HepG2 (cell line): ENCODE measurements around the gene ZNF678. TPM values are rescaled to one million over a fixed set of nuclear protein-coding genes. Genes with fewer than 3 reads are reported as not detected.

Experiments
- ATAC-seq: fragments of 200-7000 bp; cut with Tn5 transposase; 3 replicates; pipeline ENCODE4 v1.9.1; 2020; ENCODE audit warnings: mild to moderate bottlenecking, moderate library complexity
- BruUV-seq: library from RNA; stranded (reverse); fragments of 400-500 nt; replicated peaks from 2 replicates; lab custom pipeline; 2021; lab: Mats Ljungman, UMichigan
- CTCF ChIA-PET: fragments of 300-600 bp; formaldehyde crosslinking; extraction: SDS; loops from one replicate; lab custom pipeline; 2021; ENCODE audit warnings: low total read pairs, inconsistent platforms, low intra/inter-chr PET ratio; lab: Yijun Ruan, JAX
- POLR2A ChIA-PET: fragments of 350-600 bp; sonication (Branson Sonifier 250); formaldehyde crosslinking; loops from one replicate; lab custom pipeline; 2020; ENCODE audit warnings: antibody characterized with exemption, inconsistent platforms; lab: Yijun Ruan, JAX
- DNase-seq: peaks from one replicate; pipeline ENCODE4 v3.0.0-alpha.2; 2015; ENCODE audit warnings: low spot score
- FAIRE-seq: peaks from 3 replicates; lab custom pipeline; 2011; peaks lifted over from hg19 to GRCh38; lab: Jason Lieb, UNC
- H2AFZ ChIP-seq: one replicate; pipeline ENCODE4 v1.6.1; 2011; ENCODE audit warnings: low read length, inconsistent platforms
- H3K27ac ChIP-seq: fragments of 300-600 bp; 3 replicates; pipeline ENCODE4 v1.8.0; 2011; ENCODE audit warnings: mixed run types, mild to moderate bottlenecking, mixed read lengths, low read length, inconsistent platforms; ENCODE audit not compliant: insufficient read depth; ENCODE audit errors: extremely low read length
- H3K27me3 ChIP-seq, 2 experiments: fragments of 200-600 bp in 1 of 2; 2 replicates in 1 of 2; 3 replicates in 1 of 2; pipeline versions ENCODE4 v1.6.0 to v1.8.0; 2011; ENCODE audit warnings: low read length in 2 of 2, mild to moderate bottlenecking in 2 of 2, moderate library complexity in 2 of 2, inconsistent platforms in 1 of 2; ENCODE audit not compliant: insufficient read depth in 2 of 2, control insufficient read depth in 1 of 2
- H3K36me3 ChIP-seq, 2 experiments: fragments of 200-600 bp in 1 of 2; replicated peaks in 1 of 2; 2 replicates in 1 of 2; 3 replicates in 1 of 2; pipeline versions ENCODE4 v1.5.1 to v1.8.0; 2011; ENCODE audit warnings: low read length in 2 of 2, inconsistent platforms in 1 of 2; ENCODE audit not compliant: insufficient read depth in 2 of 2, control insufficient read depth in 1 of 2
- H3K4me1 ChIP-seq: 2 replicates; pipeline ENCODE4 v1.5.1; 2012; ENCODE audit warnings: low read length, inconsistent platforms; ENCODE audit not compliant: insufficient read depth
- H3K4me2 ChIP-seq: 2 replicates; pipeline ENCODE4 v1.6.0; 2011; ENCODE audit warnings: low read depth, low read length, inconsistent platforms
- H3K4me3 ChIP-seq, 3 experiments: fragments of 200-600 bp in 1 of 3; sonication (generic), shearing (Covaris generic) in 1 of 3; replicated peaks in 1 of 3; 2 replicates each; pipeline ENCODE4 v1.5.1; 2011 to 2016; ENCODE audit warnings: low read length in 3 of 3, inconsistent platforms in 2 of 3, low read depth in 2 of 3, mild to moderate bottlenecking in 2 of 3, control low read depth in 1 of 3, mixed read lengths in 1 of 3; ENCODE audit not compliant: insufficient read depth in 1 of 3
- H3K79me2 ChIP-seq: one replicate; pipeline ENCODE4 v1.6.1; 2011; ENCODE audit warnings: low read length, inconsistent platforms; ENCODE audit not compliant: insufficient read depth
- H3K9ac ChIP-seq: 2 replicates; pipeline ENCODE4 v1.6.0; 2011; ENCODE audit warnings: mild to moderate bottlenecking, low read depth, low read length, inconsistent platforms; ENCODE audit not compliant: insufficient read depth
- H3K9me3 ChIP-seq: 2 replicates; pipeline ENCODE4 v1.5.1; 2012; ENCODE audit warnings: mild to moderate bottlenecking, low read length
- H4K20me1 ChIP-seq: 2 replicates; pipeline ENCODE4 v1.6.0; 2011; ENCODE audit warnings: inconsistent platforms, mild to moderate bottlenecking, low read length, moderate library complexity; ENCODE audit not compliant: insufficient read depth
- CBX5 ChIP-seq: sonication (generic); formaldehyde crosslinking; IDR thresholded peaks from 2 replicates; pipeline ENCODE4 v1.4.0; 2020; ENCODE audit warnings: missing genetic modification reagents, borderline replicate concordance
- FOXK1 ChIP-seq: sonication (generic); formaldehyde crosslinking; IDR thresholded peaks from 2 replicates; pipeline ENCODE4 v1.4.0; 2020; ENCODE audit warnings: low read depth, missing genetic modification reagents, borderline replicate concordance
- IRX3 ChIP-seq: sonication (generic); formaldehyde crosslinking; IDR thresholded peaks from 2 replicates; pipeline ENCODE4 v1.8.1; 2023; ENCODE audit warnings: mild to moderate bottlenecking, low read depth, missing genetic modification reagents, borderline replicate concordance
- MZF1 ChIP-seq: sonication (generic); formaldehyde crosslinking; IDR thresholded peaks from 2 replicates; pipeline ENCODE4 v1.8.1; 2023; ENCODE audit warnings: mild to moderate bottlenecking, missing genetic modification reagents, borderline replicate concordance
- NRL ChIP-seq: sonication (generic); formaldehyde crosslinking; IDR thresholded peaks from 2 replicates; pipeline ENCODE4 v1.5.0; 2020; ENCODE audit warnings: missing genetic modification reagents, mild to moderate bottlenecking, moderate library complexity, borderline replicate concordance
- PHB2 ChIP-seq: fragments of 450-650 bp; IDR thresholded peaks from 2 replicates; pipeline ENCODE4 v1.6.1; 2018; ENCODE audit not compliant: partially characterized antibody
- PHF21A ChIP-seq: sonication (generic); formaldehyde crosslinking; IDR thresholded peaks from 2 replicates; pipeline ENCODE4 v1.5.0; 2020; ENCODE audit warnings: mild to moderate bottlenecking, missing genetic modification reagents
- SNRNP70 ChIP-seq: fragments of 200-400 bp; formaldehyde crosslinking; IDR thresholded peaks from 2 replicates; pipeline ENCODE4 v1.6.1; 2017; ENCODE audit warnings: mild to moderate bottlenecking, low read depth, low read length, moderate library complexity
- SSRP1 ChIP-seq: IDR thresholded peaks from 2 replicates; pipeline ENCODE4 v1.6.1; 2016; ENCODE audit warnings: control low read depth
- TBX2 ChIP-seq: sonication (generic); formaldehyde crosslinking; IDR thresholded peaks from 2 replicates; pipeline ENCODE4 v1.5.0; 2020; ENCODE audit warnings: missing genetic modification reagents, mild to moderate bottlenecking, borderline replicate concordance
- ZNF235 ChIP-seq: sonication (generic); formaldehyde crosslinking; IDR thresholded peaks from 2 replicates; pipeline ENCODE4 v1.8.1; 2023; ENCODE audit warnings: mild to moderate bottlenecking, missing genetic modification reagents, borderline replicate concordance
- ZNF33B ChIP-seq: sonication (generic); formaldehyde crosslinking; IDR thresholded peaks from 2 replicates; pipeline ENCODE4 v1.5.1; 2020; ENCODE audit warnings: mild to moderate bottlenecking, missing genetic modification reagents
- WGBS: methylation state at CpG from one replicate; pipeline ENCODE4 v1.1.6; 2017; ENCODE audit warnings: low lambda C conversion rate; 5-methylcytosine and 5-hydroxymethylcytosine counted together
- in situ Hi-C: cut with HindIII; loops from 2 replicates; pipeline ENCODE4 v1.10.0; 2017; ENCODE audit warnings: low pct_unique_long_range_greater_than_20kb; ENCODE audit not compliant: extremely low pct_ligation_motif_present
- intact Hi-C: fragments of 100-400 bp; cut with micrococcal nuclease; formaldehyde crosslinking; loops from one replicate; pipeline ENCODE4 v1.10.0; 2022; ENCODE audit not compliant: unreplicated experiment
- polyA plus RNA-seq, 8 experiments: library from polyadenylated mRNA; depleted of rRNA in 3 of 8; stranded (reverse) in 7 of 8; unstranded in 1 of 8; fragments of >200 nt; fragmentation: Illumina TruSeq in 4 of 8; extraction: Trizol in 4 of 8; gene quantifications; 2 replicates each; pipeline versions ENCODE4 v1.2.1 to v1.2.3, GENCODE V29; 2011 to 2016; ENCODE audit warnings: low read depth in 4 of 8, missing spikeins in 1 of 8, mixed read lengths in 1 of 8; ENCODE audit not compliant: insufficient read depth in 1 of 8
- total RNA-seq, 5 experiments: library from RNA; depleted of rRNA; stranded (reverse); fragments of >200 nt; fragmentation: Illumina TruSeq; extraction: Trizol; gene quantifications; 2 replicates each; pipeline ENCODE4 v1.2.3, GENCODE V29; 2016; ENCODE audit warnings: low read depth in 1 of 5
- TF ChIP-seq, protein P1 (sequence below): sonication (generic); formaldehyde crosslinking; IDR thresholded peaks from 2 replicates; pipeline ENCODE4 v1.8.1; 2023; ENCODE audit warnings: missing genetic modification reagents, inconsistent platforms, borderline replicate concordance
- TF ChIP-seq, protein P2 (sequence below): sonication (generic); formaldehyde crosslinking; IDR thresholded peaks from 2 replicates; pipeline ENCODE4 v1.5.0; 2020; ENCODE audit warnings: missing genetic modification reagents
- TF ChIP-seq, protein P3 (sequence below): sonication (generic); formaldehyde crosslinking; IDR thresholded peaks from 2 replicates; pipeline ENCODE4 v1.4.0; 2020; ENCODE audit warnings: missing genetic modification reagents

Gene ZNF678
- total and polyA plus RNA-seq, 2 of the 13 experiments (the other 11 are each of a cell fraction or from before 2014, with no cell fraction given), result 2.0 to 7.6 TPM

DNA sequence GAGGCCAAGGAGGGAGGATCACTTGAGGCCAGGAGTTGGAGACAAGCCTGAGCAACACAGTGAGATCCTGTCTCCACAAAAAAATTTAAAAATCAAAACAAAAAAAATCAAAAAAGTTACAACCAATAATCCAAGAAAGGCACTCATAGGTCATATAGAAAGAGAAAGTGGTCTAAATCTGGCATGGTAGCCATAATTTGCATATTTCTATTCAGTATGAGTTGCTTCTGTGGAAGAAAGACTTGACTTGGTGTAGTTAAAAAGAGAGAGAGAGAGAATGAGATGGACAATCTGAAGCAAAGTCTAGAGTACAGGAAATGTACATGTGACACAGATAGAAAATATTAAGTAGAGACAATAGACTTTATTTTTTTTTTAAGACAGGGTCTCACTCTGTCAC is 149.3 kb downstream of the ZNF678 start:
- Histone ChIP-seq H2AFZ (no peak overlapping the region), H3K4me1 (no peaks in the 10 kb centered on the region), H3K9ac (no peak overlapping the region), H3K4me3 (no peak overlapping the region), H4K20me1 (no peaks in the 10 kb centered on the region), H3K4me2 (no peak overlapping the region), H3K36me3 (no peaks in the 10 kb centered on the region), H3K27me3 (no peaks in the 10 kb centered on the region), H3K79me2 (no peaks in the 10 kb centered on the region), H3K27ac (no peak overlapping the region), H3K9me3 (no peaks in the 10 kb centered on the region)
- in situ Hi-C loops, result no loop called here
- FAIRE-seq, result no peak
- CTCF ChIA-PET, result no interaction called here
- no peak for ATAC-seq
- no peak for TF ChIP-seq MZF1 (CRISPR knock-in tag)
- no peak for TF ChIP-seq ZNF235 (CRISPR knock-in tag)
- DNase-seq, result no peak
- intact Hi-C loops, result no loop called here
- POLR2A ChIA-PET, result no interaction called here
- no TSS peak for BruUV-seq

DNA sequence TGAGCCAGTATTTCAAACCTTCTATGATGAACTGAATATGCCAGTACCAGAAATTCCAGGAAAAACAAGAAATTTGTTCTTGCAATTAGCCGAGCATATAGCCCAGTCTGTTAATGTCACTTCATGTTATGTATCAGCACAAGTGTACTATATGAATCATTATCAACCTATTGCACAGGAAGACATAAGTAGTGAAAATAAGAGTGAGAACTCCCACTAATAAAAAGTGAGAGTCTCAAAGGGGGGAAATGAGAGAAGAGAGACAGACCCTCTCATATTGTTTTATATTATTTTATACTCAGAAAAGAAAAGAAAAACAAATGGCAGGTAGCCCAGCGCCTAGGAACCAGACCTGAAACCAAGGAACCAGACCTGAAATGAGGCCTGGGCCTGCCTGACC is 155.6 kb downstream of the ZNF678 start:
- Histone ChIP-seq H3K4me3 (no peak overlapping the region), H3K9ac (no peak overlapping the region), H3K4me1 (no peaks in the 10 kb centered on the region), H3K27me3 (no peaks in the 10 kb centered on the region; a peak in 1 of 5 replicates), H2AFZ (no peak overlapping the region), H3K9me3 (peaks cover 19% of the 10 kb centered on the region), H3K79me2 (no peaks in the 10 kb centered on the region), H3K36me3 (no peaks in the 10 kb centered on the region), H4K20me1 (no peaks in the 10 kb centered on the region), H3K4me2 (no peak overlapping the region), H3K27ac (no peak overlapping the region)
- WGBS, result 8% methylated on average over 2 of the region's 2 CpGs
- POLR2A ChIA-PET, result no interaction called here
- ATAC-seq (no peak), FAIRE-seq (no peak), DNase-seq (no peak)
- CTCF ChIA-PET, result no interaction called here
- intact Hi-C loops (no loop called here), in situ Hi-C loops (no loop called here)
- no TSS peak for BruUV-seq
- no peak for TF ChIP-seq SNRNP70
- TF ChIP-seq, protein P1, sequence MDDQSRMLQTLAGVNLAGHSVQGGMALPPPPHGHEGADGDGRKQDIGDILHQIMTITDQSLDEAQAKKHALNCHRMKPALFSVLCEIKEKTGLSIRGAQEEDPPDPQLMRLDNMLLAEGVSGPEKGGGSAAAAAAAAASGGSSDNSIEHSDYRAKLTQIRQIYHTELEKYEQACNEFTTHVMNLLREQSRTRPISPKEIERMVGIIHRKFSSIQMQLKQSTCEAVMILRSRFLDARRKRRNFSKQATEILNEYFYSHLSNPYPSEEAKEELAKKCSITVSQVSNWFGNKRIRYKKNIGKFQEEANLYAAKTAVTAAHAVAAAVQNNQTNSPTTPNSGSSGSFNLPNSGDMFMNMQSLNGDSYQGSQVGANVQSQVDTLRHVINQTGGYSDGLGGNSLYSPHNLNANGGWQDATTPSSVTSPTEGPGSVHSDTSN (CRISPR knock-in tag), result no peak
- no peak for TF ChIP-seq FOXK1 (CRISPR knock-in tag)
- TF ChIP-seq SSRP1 (CRISPR knock-in tag), result no peak
- TF ChIP-seq TBX2 (CRISPR knock-in tag), result no peak
- no peak for TF ChIP-seq PHB2
- TF ChIP-seq, protein P2, sequence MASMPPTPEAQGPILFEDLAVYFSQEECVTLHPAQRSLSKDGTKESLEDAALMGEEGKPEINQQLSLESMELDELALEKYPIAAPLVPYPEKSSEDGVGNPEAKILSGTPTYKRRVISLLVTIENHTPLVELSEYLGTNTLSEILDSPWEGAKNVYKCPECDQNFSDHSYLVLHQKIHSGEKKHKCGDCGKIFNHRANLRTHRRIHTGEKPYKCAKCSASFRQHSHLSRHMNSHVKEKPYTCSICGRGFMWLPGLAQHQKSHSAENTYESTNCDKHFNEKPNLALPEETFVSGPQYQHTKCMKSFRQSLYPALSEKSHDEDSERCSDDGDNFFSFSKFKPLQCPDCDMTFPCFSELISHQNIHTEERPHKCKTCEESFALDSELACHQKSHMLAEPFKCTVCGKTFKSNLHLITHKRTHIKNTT (CRISPR knock-in tag), result no peak
- TF ChIP-seq, protein P3, sequence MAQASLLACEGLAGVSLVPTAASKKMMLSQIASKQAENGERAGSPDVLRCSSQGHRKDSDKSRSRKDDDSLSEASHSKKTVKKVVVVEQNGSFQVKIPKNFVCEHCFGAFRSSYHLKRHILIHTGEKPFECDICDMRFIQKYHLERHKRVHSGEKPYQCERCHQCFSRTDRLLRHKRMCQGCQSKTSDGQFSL (CRISPR knock-in tag), result no peak
- no peak for TF ChIP-seq CBX5 (CRISPR knock-in tag)
- no peak for TF ChIP-seq PHF21A (CRISPR knock-in tag)
- TF ChIP-seq ZNF33B (CRISPR knock-in tag), result no peak
- no peak for TF ChIP-seq IRX3 (CRISPR knock-in tag)
- TF ChIP-seq NRL (CRISPR knock-in tag), result no peak
